Measurements from ENCODE around the gene NUFIP2. TPM values are rescaled to one million over a fixed set of nuclear protein-coding genes. Genes with fewer than 3 reads are reported as not detected.
"Not testable (repeated sequence)": the region's sequence is repeated elsewhere in the genome, so short reads cannot be mapped to it uniquely, and the experiment has no call there.

The NUFIP2 gene
- total and polyA plus RNA-seq, 2 donors (not counting 1 experiment from before 2014, with no cell fraction given), result 9.6 to 83.5 TPM

- Histone ChIP-seq H2AFZ (ENCODE audit: insufficient read depth, low read depth, low read length, poor library complexity, severe bottlenecking) (no peak overlapping the region), H3K4me1 (ENCODE audit: control insufficient read depth in 2 of 2, insufficient read depth in 2 of 2, low read length in 2 of 2) (peaks cover 8 to 13% of the 10 kb centered on the region in 2 donors), H3K79me2 (ENCODE audit: control insufficient read depth, insufficient read depth, low read length) (no peaks in the 10 kb centered on the region), H4K20me1 (ENCODE audit: control insufficient read depth, insufficient read depth, low read length, poor library complexity, severe bottlenecking) (no peaks in the 10 kb centered on the region), H3K27ac (ENCODE audit: low read length in 2 of 2) (no peak overlapping the region), H3K4me3 (ENCODE audit: control extremely low read depth in 1 of 5, extremely low read depth in 1 of 5, insufficient read depth in 1 of 5, low read depth in 2 of 5, low read length in 4 of 5) (no peak overlapping the region), H3K9ac (ENCODE audit: low read length) (no peak overlapping the region), H3K36me3 (replicated peaks in 1 of 2; ENCODE audit: control extremely low read depth in 1 of 2, control insufficient read depth in 1 of 2, extremely low read depth in 1 of 2, insufficient read depth in 2 of 2, low read length in 1 of 2) (no peaks in the 10 kb centered on the region), H3K4me2 (replicated peaks; ENCODE audit: low read depth, low read length, poor library complexity, severe bottlenecking) (no peak overlapping the region), H3K9me3 (ENCODE audit: control extremely low read depth in 1 of 3, control insufficient read depth in 2 of 3, insufficient read depth in 1 of 3, low read length in 2 of 3) (no peaks in the 10 kb centered on the region), H3K27me3 (replicated peaks in 1 of 4; ENCODE audit: control extremely low read depth in 1 of 4, control insufficient read depth in 3 of 4, insufficient read depth in 4 of 4, low read length in 3 of 4) (no peaks in the 10 kb centered on the region)
- Mint-ChIP-seq H3K4me1 (peaks cover 12% of the 10 kb centered on the region), H3K27ac (no peak overlapping the region), H3K4me3 (no peak overlapping the region), H3K27me3 (peaks cover 6% of the 10 kb centered on the region), H3K9me3 (ENCODE audit: insufficient read depth) (no peaks in the 10 kb centered on the region)
- intact Hi-C loops (cut with micrococcal nuclease), result no loop called here
- 81% methylated on average over 2 of the region's 2 CpGs for WGBS (ENCODE audit: insufficient coverage)
- CTCF ChIA-PET, result no interaction called here
- no peak for DNase-seq
- POLR2A ChIA-PET, result no interaction called here
- no peak for TF ChIP-seq CTCF (IDR thresholded peaks at IDR 0.05)
- no peak for TF ChIP-seq EZH2 (IDR thresholded peaks at IDR 0.05; ENCODE audit: borderline replicate concordance, insufficient read depth, low read depth, low read length, poor library complexity, severe bottlenecking)
- ATAC-seq (ENCODE audit: low read depth), result no peak
These were observed 47.8 kb upstream of the NUFIP2 start for GRCh38 chr17:29341726-29342125.

GRCh38 chr17:29339016-29339415 lies 45.1 kb upstream of the NUFIP2 start:
- ATAC-seq (ENCODE audit: low read depth); H3K27me3 Mint-ChIP-seq; H3K9me3 ChIP-seq (ENCODE audit: control extremely low read depth in 1 of 3, control insufficient read depth in 2 of 3, insufficient read depth in 1 of 3, low read length in 2 of 3); H3K9ac ChIP-seq (ENCODE audit: low read length); H3K9me3 Mint-ChIP-seq (ENCODE audit: insufficient read depth); H3K4me3 ChIP-seq (ENCODE audit: control extremely low read depth in 1 of 5, extremely low read depth in 1 of 5, insufficient read depth in 1 of 5, low read depth in 2 of 5, low read length in 4 of 5); H3K4me3 Mint-ChIP-seq; H3K27me3 ChIP-seq (replicated peaks in 1 of 4; ENCODE audit: control extremely low read depth in 1 of 4, control insufficient read depth in 3 of 4, insufficient read depth in 4 of 4, low read length in 3 of 4); H3K79me2 ChIP-seq (ENCODE audit: control insufficient read depth, insufficient read depth, low read length); H3K4me2 ChIP-seq (replicated peaks; ENCODE audit: low read depth, low read length, poor library complexity, severe bottlenecking); DNase-seq; H2AFZ ChIP-seq (ENCODE audit: insufficient read depth, low read depth, low read length, poor library complexity, severe bottlenecking); H3K27ac ChIP-seq (ENCODE audit: low read length in 2 of 2); H3K27ac Mint-ChIP-seq; POLR2A ChIA-PET; intact Hi-C loops (cut with micrococcal nuclease); H4K20me1 ChIP-seq (ENCODE audit: control insufficient read depth, insufficient read depth, low read length, poor library complexity, severe bottlenecking); H3K36me3 ChIP-seq (replicated peaks in 1 of 2; ENCODE audit: control extremely low read depth in 1 of 2, control insufficient read depth in 1 of 2, extremely low read depth in 1 of 2, insufficient read depth in 2 of 2, low read length in 1 of 2): not testable (repeated sequence)
- CTCF ChIA-PET, result interaction anchor here (0.6 kb wide), 1 partner anchor 25 kb away, joined by 4 read pairs; no protein-coding TSS in a partner anchor
- WGBS (ENCODE audit: insufficient coverage), result no CpG with 5 or more reads among the region's 9 CpGs
- peaks cover 12% of the 10 kb centered on the region for H3K4me1 Mint-ChIP-seq
- peaks cover 8 to 13% of the 10 kb centered on the region in 2 donors for H3K4me1 ChIP-seq (ENCODE audit: control insufficient read depth in 2 of 2, insufficient read depth in 2 of 2, low read length in 2 of 2)
